Neural cell (in vitro differentiated cells): ENCODE results near the gene PLA2G2D. TPM values are rescaled to one million over a fixed set of nuclear protein-coding genes. Genes with fewer than 3 reads are reported as not detected.

Source experiments
- H2AFZ ChIP-seq: fragments of 200-600, 300-800 bp; sonication (generic), shearing (Covaris generic); 2 replicates; pipeline ENCODE4 v1.6.0; 2014; ENCODE audit warnings: low read depth, mild to moderate bottlenecking, antibody characterized with exemption, low read length, moderate library complexity
- H3F3A ChIP-seq: fragments of 200-600 bp; shearing (Covaris generic); 2 replicates; pipeline ENCODE4 v1.6.1; 2016; ENCODE audit warnings: mild to moderate bottlenecking, moderate library complexity, mixed read lengths, antibody characterized with exemption, low read length; ENCODE audit not compliant: insufficient read depth, poor library complexity, severe bottlenecking
- H3K27ac ChIP-seq: fragments of 200-600, 300-800 bp; sonication (generic), shearing (Covaris generic); 2 replicates; pipeline ENCODE4 v1.5.1; 2014; ENCODE audit warnings: mild to moderate bottlenecking, low read length, moderate library complexity
- H3K27me3 ChIP-seq: fragments of 300-800, 200-600 bp; sonication (generic), shearing (Covaris generic); 2 replicates; pipeline ENCODE4 v1.6.0; 2014; ENCODE audit warnings: mild to moderate bottlenecking, low read depth, low read length, moderate library complexity; ENCODE audit not compliant: insufficient read depth
- H3K36me3 ChIP-seq: fragments of 300-800, 200-600 bp; sonication (generic), shearing (Covaris generic); 2 replicates; pipeline ENCODE4 v1.5.1; 2014; ENCODE audit warnings: mild to moderate bottlenecking, antibody characterized with exemption, low read length, moderate library complexity; ENCODE audit not compliant: insufficient read depth
- H3K4me2 ChIP-seq: fragments of 300-800, 200-600 bp; sonication (generic), shearing (Covaris generic); 2 replicates; pipeline ENCODE4 v1.6.0; 2014; ENCODE audit warnings: mild to moderate bottlenecking, low read length
- H3K4me3 ChIP-seq: fragments of 300-800, 200-600 bp; sonication (generic), shearing (Covaris generic); 2 replicates; pipeline ENCODE4 v1.5.1; 2014; ENCODE audit warnings: mild to moderate bottlenecking, low read length, moderate library complexity
- H3K79me2 ChIP-seq: fragments of 200-600 bp; shearing (Covaris generic); replicated peaks from 2 replicates; pipeline ENCODE4 v1.6.0; 2014; ENCODE audit warnings: mild to moderate bottlenecking, low read length, moderate library complexity; ENCODE audit not compliant: insufficient read depth
- H3K9ac ChIP-seq: fragments of 300-800, 200-600 bp; sonication (generic), shearing (Covaris generic); 2 replicates; pipeline ENCODE4 v1.6.1; 2016; ENCODE audit warnings: mild to moderate bottlenecking, low read length, mixed read lengths
- H3K9me2 ChIP-seq: fragments of 200-600 bp; shearing (Covaris generic); 2 replicates; pipeline ENCODE4 v1.6.1; 2016; ENCODE audit warnings: mild to moderate bottlenecking, low read length, mixed read lengths; ENCODE audit not compliant: insufficient read depth
- H3K9me3 ChIP-seq: fragments of 200-600, 300-800 bp; sonication (generic), shearing (Covaris generic); 2 replicates; pipeline ENCODE4 v1.6.1; 2016; ENCODE audit warnings: mild to moderate bottlenecking, mixed run types, low read length, moderate library complexity, mixed read lengths
- H4K20me1 ChIP-seq: fragments of 200-600 bp; shearing (Covaris generic); 2 replicates; pipeline ENCODE4 v1.6.1; 2016; ENCODE audit warnings: mild to moderate bottlenecking, mixed run types; ENCODE audit not compliant: insufficient read depth
- CTCF ChIP-seq: fragments of 450-650 bp; IDR thresholded peaks from 2 replicates; pipeline ENCODE4 v1.5.1; 2014; ENCODE audit warnings: antibody characterized with exemption, mild to moderate bottlenecking, moderate library complexity; ENCODE audit not compliant: poor library complexity, severe bottlenecking
- EP300 ChIP-seq: fragments of 450-650 bp; conservative IDR thresholded peaks from 2 replicates; pipeline ENCODE4 v1.6.1; 2014; ENCODE audit warnings: antibody characterized with exemption, mild to moderate bottlenecking, moderate library complexity; ENCODE audit not compliant: poor library complexity, severe bottlenecking
- EZH2 ChIP-seq: fragments of 200-600, 300-800 bp; shearing (Covaris generic), sonication (generic); IDR thresholded peaks from 2 replicates; pipeline ENCODE4 v1.6.1; 2014; ENCODE audit warnings: antibody characterized with exemption, low read length, borderline replicate concordance, mild to moderate bottlenecking; ENCODE audit not compliant: insufficient read depth, poor library complexity, severe bottlenecking
- MXI1 ChIP-seq: fragments of 450-650 bp; conservative IDR thresholded peaks from 2 replicates; pipeline ENCODE4 v1.6.1; 2014; ENCODE audit warnings: antibody characterized with exemption, mild to moderate bottlenecking; ENCODE audit not compliant: poor library complexity, severe bottlenecking
- POLR2AphosphoS5 ChIP-seq: IDR thresholded peaks from 2 replicates; pipeline ENCODE4 v1.6.1; 2012
- RAD21 ChIP-seq: fragments of 450-650 bp; conservative IDR thresholded peaks from 2 replicates; pipeline ENCODE4 v1.6.1; 2014; ENCODE audit warnings: antibody characterized with exemption, mild to moderate bottlenecking, moderate library complexity
- REST ChIP-seq: IDR thresholded peaks from 2 replicates; pipeline ENCODE4 v1.6.1; 2012; ENCODE audit warnings: borderline replicate concordance
- TAF1 ChIP-seq: IDR thresholded peaks from 2 replicates; pipeline ENCODE4 v1.6.1; 2012; ENCODE audit warnings: low read depth
- polyA plus RNA-seq: library from polyadenylated mRNA; depleted of rRNA; stranded (reverse); fragments of >200 nt; gene quantifications from 2 replicates; pipeline ENCODE4 v1.2.3, GENCODE V29; 2014

PLA2G2D gene
- polyA plus RNA-seq, 1 donor from 2014 or later, result not detected

GRCh38 chr1:20124456-20125057 is 5.2 kb upstream of the PLA2G2D start (continued):
- no peak for TF ChIP-seq EZH2
- TF ChIP-seq POLR2AphosphoS5, result no peak
- no peak for TF ChIP-seq RAD21

- no peaks in the 10 kb centered on the region for H3K9me2 ChIP-seq
- no peak for TF ChIP-seq EP300
- no peak for TF ChIP-seq TAF1
- TF ChIP-seq RAD21, result no peak
- TF ChIP-seq MXI1, result no peak
- TF ChIP-seq CTCF, result no peak
- no peak for TF ChIP-seq REST
- no peak for TF ChIP-seq POLR2AphosphoS5
- H3K27me3 ChIP-seq, result no peaks in the 10 kb centered on the region
- no peak overlapping the region for H3K4me2 ChIP-seq
- H4K20me1 ChIP-seq, result no peaks in the 10 kb centered on the region
- no peaks in the 10 kb centered on the region for H3K79me2 ChIP-seq
- H2AFZ ChIP-seq, result no peak overlapping the region
- H3K9ac ChIP-seq, result no peak overlapping the region
- no peak overlapping the region for H3K27ac ChIP-seq
- no peak overlapping the region for H3K4me3 ChIP-seq
- H3K36me3 ChIP-seq, result no peaks in the 10 kb centered on the region
- H3F3A ChIP-seq, result no peaks in the 10 kb centered on the region
- no peaks in the 10 kb centered on the region for H3K9me3 ChIP-seq
Observed at GRCh38 chr1:20123722-20124455, 4.6 kb upstream of the PLA2G2D start.

GRCh38 chr1:20120796-20121195 is 1.5 kb upstream of the PLA2G2D start:
- H3K4me3 ChIP-seq, result no peak overlapping the region
- no peak overlapping the region for H3K4me2 ChIP-seq
- no peaks in the 10 kb centered on the region for H3K79me2 ChIP-seq
- H3K27me3 ChIP-seq, result no peaks in the 10 kb centered on the region
- no peak overlapping the region for H3K27ac ChIP-seq
- H4K20me1 ChIP-seq, result no peaks in the 10 kb centered on the region
- no peak overlapping the region for H2AFZ ChIP-seq
- TF ChIP-seq EP300, result no peak
- no peak for TF ChIP-seq TAF1
- TF ChIP-seq CTCF, result no peak
- no peak for TF ChIP-seq EZH2
- no peak overlapping the region for H3K9ac ChIP-seq
- no peaks in the 10 kb centered on the region for H3K9me3 ChIP-seq
- no peaks in the 10 kb centered on the region for H3F3A ChIP-seq
- no peaks in the 10 kb centered on the region for H3K36me3 ChIP-seq
- no peaks in the 10 kb centered on the region for H3K9me2 ChIP-seq
